B cell (primary cell): ENCODE measurements around the gene USPL1. TPM values are rescaled to one million over a fixed set of nuclear protein-coding genes. Genes with fewer than 3 reads are reported as not detected.

Experiments used
- ATAC-seq: fragments of 200-7000 bp; cut with Tn5 transposase; one replicate; pipeline ENCODE4 v1.10.0; 2021; ENCODE audit warnings: low read depth, mild to moderate bottlenecking, moderate number of reproducible peaks, moderate library complexity
- CTCF ChIA-PET: fragments of 350-600 bp; sonication (Branson Sonifier 250); formaldehyde crosslinking; loops from one replicate; lab custom pipeline; 2021; ENCODE audit warnings: antibody characterized with exemption, inconsistent platforms; lab: Charles Lee
- POLR2A ChIA-PET: fragments of 350-600 bp; sonication (Branson Sonifier 250); formaldehyde crosslinking; loops from one replicate; lab custom pipeline; 2021; ENCODE audit warnings: antibody characterized with exemption; lab: Charles Lee
- DNase-seq: peaks from one replicate; pipeline ENCODE4 v3.0.0; 2013
- H2AFZ ChIP-seq: 2 replicates; pipeline ENCODE4 v1.6.1; 2012; ENCODE audit warnings: mild to moderate bottlenecking, low read depth, low read length; ENCODE audit not compliant: insufficient read depth, poor library complexity, severe bottlenecking
- H3K27ac ChIP-seq, 2 donors: 1 replicate in 1 of 2; 2 replicates in 1 of 2; pipeline ENCODE4 v1.5.1; 2012 to 2013; ENCODE audit warnings: low read length in 2 of 2, mild to moderate bottlenecking in 2 of 2, moderate library complexity in 1 of 2
- H3K27me3 ChIP-seq, 4 experiments: fragments of 200-600 bp in 1 of 4; sonication (generic) in 1 of 4; replicated peaks in 1 of 4; 1 replicate in 2 of 4; 2 replicates in 2 of 4; pipeline versions ENCODE4 v1.6.1 to v1.7.0; 2013 to 2016; ENCODE audit warnings: low read length in 3 of 4, mild to moderate bottlenecking in 2 of 4, mixed read lengths in 1 of 4, moderate library complexity in 1 of 4; ENCODE audit not compliant: insufficient read depth in 4 of 4, control insufficient read depth in 3 of 4; ENCODE audit errors: control extremely low read depth in 1 of 4
- H3K36me3 ChIP-seq, 2 experiments: replicated peaks in 1 of 2; 1 replicate in 1 of 2; 2 replicates in 1 of 2; pipeline versions ENCODE4 v1.6.1 to v1.7.1; 2013; ENCODE audit warnings: low read length in 1 of 2; ENCODE audit not compliant: insufficient read depth in 2 of 2, control insufficient read depth in 1 of 2; ENCODE audit errors: control extremely low read depth in 1 of 2, extremely low read depth in 1 of 2
- H3K4me1 ChIP-seq, 2 donors: fragments of 200-600 bp in 1 of 2; sonication (generic) in 1 of 2; 1 replicate in 1 of 2; 2 replicates in 1 of 2; pipeline versions ENCODE4 v1.5.1 to v1.6.1; 2013 to 2017; ENCODE audit warnings: low read length in 2 of 2; ENCODE audit not compliant: control insufficient read depth in 2 of 2, insufficient read depth in 2 of 2
- H3K4me2 ChIP-seq: replicated peaks from 2 replicates; pipeline ENCODE3; 2012; ENCODE audit warnings: mild to moderate bottlenecking, low read depth, low read length; ENCODE audit not compliant: poor library complexity, severe bottlenecking
- H3K4me3 ChIP-seq, 5 experiments: fragments of 200-600 bp in 1 of 5; sonication (generic) in 1 of 5; 1 replicate in 3 of 5; 2 replicates in 2 of 5; pipeline versions ENCODE4 v1.5.1 to v1.7.0; 2011 to 2016; ENCODE audit warnings: low read length in 4 of 5, mild to moderate bottlenecking in 4 of 5, low read depth in 2 of 5, control low read depth in 1 of 5, moderate library complexity in 1 of 5; ENCODE audit not compliant: insufficient read depth in 1 of 5; ENCODE audit errors: control extremely low read depth in 1 of 5, extremely low read depth in 1 of 5
- H3K79me2 ChIP-seq: fragments of 200-600 bp; sonication (generic); one replicate; pipeline ENCODE4 v1.6.0; 2016; ENCODE audit warnings: low read length; ENCODE audit not compliant: control insufficient read depth, insufficient read depth
- H3K9ac ChIP-seq: fragments of 200-600 bp; sonication (generic); 2 replicates; pipeline ENCODE4 v1.6.1; 2017; ENCODE audit warnings: mild to moderate bottlenecking, low read length, moderate library complexity
- H3K9me3 ChIP-seq, 3 donors: one replicate each; pipeline versions ENCODE4 v1.6.1 to v1.7.1; 2013; ENCODE audit warnings: low read length in 2 of 3; ENCODE audit not compliant: control insufficient read depth in 2 of 3, insufficient read depth in 1 of 3; ENCODE audit errors: control extremely low read depth in 1 of 3
- H4K20me1 ChIP-seq: 2 replicates; pipeline ENCODE4 v1.6.0; 2012; ENCODE audit warnings: mild to moderate bottlenecking, low read length; ENCODE audit not compliant: insufficient read depth, control insufficient read depth, poor library complexity, severe bottlenecking
- H3K27ac Mint-ChIP-seq: one replicate; pipeline ENCODE4 v1.8.0; 2021; ENCODE audit warnings: mixed read lengths
- H3K27me3 Mint-ChIP-seq: one replicate; pipeline ENCODE4 v1.8.0; 2021; ENCODE audit warnings: mixed read lengths
- H3K4me1 Mint-ChIP-seq: one replicate; pipeline ENCODE4 v1.8.0; 2021; ENCODE audit warnings: mixed read lengths
- H3K4me3 Mint-ChIP-seq: one replicate; pipeline ENCODE4 v1.8.0; 2021; ENCODE audit warnings: mixed read lengths
- H3K9me3 Mint-ChIP-seq: one replicate; pipeline ENCODE4 v1.8.0; 2022; ENCODE audit warnings: mixed read lengths; ENCODE audit not compliant: insufficient read depth
- CTCF ChIP-seq: fragments of 200-600 bp; IDR thresholded peaks from one replicate; pipeline ENCODE4 v1.8.0; 2022; ENCODE audit warnings: antibody characterized with exemption, mild to moderate bottlenecking
- EZH2 ChIP-seq: IDR thresholded peaks from 2 replicates; pipeline ENCODE4 v1.6.1; 2012; ENCODE audit warnings: borderline replicate concordance, low read depth, mild to moderate bottlenecking, moderate library complexity, low read length; ENCODE audit not compliant: insufficient read depth, poor library complexity, severe bottlenecking
- WGBS: methylation state at CpG from one replicate; pipeline ENCODE4 v1.1.5; 2013; ENCODE audit warnings: missing lambda C conversion rate; ENCODE audit not compliant: insufficient coverage; 5-methylcytosine and 5-hydroxymethylcytosine counted together
- intact Hi-C: fragments of 100-400 bp; cut with micrococcal nuclease; formaldehyde crosslinking; loops from one replicate; pipeline ENCODE4 v1.10.0; 2022
- polyA plus RNA-seq: library from polyadenylated mRNA; depleted of rRNA; stranded (reverse); fragments of >200 nt; gene quantifications from 2 replicates; pipeline ENCODE4 v1.2.3, GENCODE V29; 2012
- total RNA-seq, 2 donors: library from RNA; stranded (reverse); fragments of 120-200 nt in 1 of 2; gene quantifications; 1 replicate in 1 of 2; 2 replicates in 1 of 2; pipeline versions ENCODE4 v1.2.3 to v1.2.4, GENCODE V29; 2013 to 2022

The USPL1 gene
- total and polyA plus RNA-seq, 2 donors (not counting 1 experiment from before 2014, with no cell fraction given): 30.2 to 55.8 TPM

- no peaks in the 10 kb centered on the region for H3K27me3 Mint-ChIP-seq
- WGBS: 53% methylated on average over 7 of the region's 7 CpGs
- H3K4me3 Mint-ChIP-seq: peak overlapping the region; percentile 83
- peaks cover 56 to 60% of the 10 kb centered on the region in 2 donors for H3K4me1 ChIP-seq
- no peaks in the 10 kb centered on the region for H4K20me1 ChIP-seq
- H3K27ac ChIP-seq: peak overlapping the region; percentile 78 to 83
- peak overlapping the region in 4 of 5 experiments; percentile 14 to 50 (median 34) for H3K4me3 ChIP-seq
- H3K36me3 ChIP-seq: peaks cover 22 to 35% of the 10 kb centered on the region in 2 experiments
- no peak for ATAC-seq
- no peak for DNase-seq
- peaks cover 4% of the 10 kb centered on the region for H3K9me3 Mint-ChIP-seq
- H3K79me2 ChIP-seq: peaks cover 6% of the 10 kb centered on the region
- H2AFZ ChIP-seq: peak overlapping the region; percentile 67
- ChIA-PET CTCF (interaction anchor here (1.2 to 2.0 kb wide), 3 partner anchors 8 to 44 kb away, joined by 3 to 6 read pairs (median 3); no protein-coding TSS in a partner anchor), POLR2A (interaction anchor here (0.6 kb wide), 1 partner anchor 32 kb away, joined by 7 read pairs; no protein-coding TSS in a partner anchor)
- TF ChIP-seq EZH2 (no peak), CTCF (no peak)
- H3K4me1 Mint-ChIP-seq: peaks cover 24% of the 10 kb centered on the region
- H3K9me3 ChIP-seq: peaks cover 3 to 21% (median 15%) of the 10 kb centered on the region in 3 donors
- no peaks in the 10 kb centered on the region for H3K27me3 ChIP-seq
- peak overlapping the region; percentile 72 for H3K4me2 ChIP-seq
- peak overlapping the region; percentile 97 for H3K27ac Mint-ChIP-seq
- H3K9ac ChIP-seq: peak overlapping the region; percentile 58
- intact Hi-C loops: no loop called here
Observed at GRCh38 chr13:30659980-30660379, 42.3 kb downstream of the USPL1 start.

- Histone ChIP-seq H3K9ac (no peak overlapping the region), H2AFZ (no peak overlapping the region), H3K27ac (peak overlapping the region; percentile 1 to 83), H3K9me3 (peaks cover 3 to 21% (median 15%) of the 10 kb centered on the region in 3 donors), H3K79me2 (peaks cover 6% of the 10 kb centered on the region), H3K4me3 (no peak overlapping the region), H3K4me1 (peaks cover 65 to 68% of the 10 kb centered on the region in 2 donors), H3K27me3 (no peaks in the 10 kb centered on the region), H3K4me2 (no peak overlapping the region), H3K36me3 (peaks cover 15 to 28% of the 10 kb centered on the region in 2 experiments), H4K20me1 (no peaks in the 10 kb centered on the region)
- Mint-ChIP-seq H3K9me3 (peaks cover 4% of the 10 kb centered on the region), H3K27ac (peak overlapping the region; percentile 62), H3K27me3 (no peaks in the 10 kb centered on the region), H3K4me1 (peaks cover 24% of the 10 kb centered on the region), H3K4me3 (no peak overlapping the region)
- DNase-seq: no peak
- intact Hi-C loops: no loop called here
- TF ChIP-seq EZH2: no peak
- TF ChIP-seq CTCF: no peak
- no peak for ATAC-seq
- no CpG with 5 or more reads among the region's 2 CpGs for WGBS
- POLR2A ChIA-PET: no interaction called here
- CTCF ChIA-PET: interaction anchor here (1.2 to 2.0 kb wide), 2 partner anchors 9 to 45 kb away, joined by 3 to 6 read pairs; no protein-coding TSS in a partner anchor
Observed at GRCh38 chr13:30660796-30661195, 43.1 kb downstream of the USPL1 start.
